ENCODE measurements around the gene ZEB1. TPM values are rescaled to one million over a fixed set of nuclear protein-coding genes. Genes with fewer than 3 reads are reported as not detected.

Gene ZEB1
- total and polyA plus RNA-seq, 2 of the 8 experiments (the other 6 are each of a cell fraction or from before 2014, with no cell fraction given) = 0.08 to 0.15 TPM

DNA sequence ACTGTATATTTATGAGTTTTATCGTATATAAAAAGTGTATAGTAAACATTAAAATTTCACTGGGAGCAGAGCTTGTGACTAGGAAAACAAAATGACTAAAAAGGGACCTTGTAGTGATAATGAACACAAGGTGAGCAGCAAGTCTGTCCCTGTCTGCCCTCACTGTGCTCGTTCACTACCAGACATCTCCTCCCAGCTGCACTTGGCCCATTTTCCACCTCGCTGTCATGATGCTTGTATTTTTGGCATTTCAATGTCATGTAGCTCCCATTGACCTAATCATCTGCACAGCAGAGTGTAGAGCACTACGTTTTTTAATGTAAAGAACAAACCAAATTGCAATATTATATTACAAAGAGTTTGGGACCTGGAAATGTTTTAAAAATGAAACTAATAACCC, 207.2 kb downstream of the ZEB1 start:
- FAIRE-seq (no peak), DNase-seq (ENCODE audit: low read depth in 1 of 2, low spot score in 2 of 2) (no peak)
- Histone ChIP-seq H3K9me3 (ENCODE audit: insufficient read depth in 2 of 2, low read depth in 1 of 2, low read length in 1 of 2) (no peaks in the 10 kb centered on the region), H2BK12ac (ENCODE audit: low read depth, low read length) (no peak overlapping the region), H3K4me2 (ENCODE audit: insufficient read depth in 1 of 2, low read depth in 2 of 2, low read length in 2 of 2) (no peak overlapping the region), H2BK5ac (ENCODE audit: low read depth, low read length) (no peak overlapping the region), H2BK20ac (ENCODE audit: low read length) (no peak overlapping the region), H3K56ac (replicated peaks; ENCODE audit: insufficient read length, low read depth, low read length) (no peak overlapping the region), H3K27ac (ENCODE audit: low read depth, low read length) (no peak overlapping the region), H3K23me2 (ENCODE audit: low read depth, low read length) (no peaks in the 10 kb centered on the region), H3K9ac (replicated peaks in 1 of 4; ENCODE audit: extremely low read depth in 1 of 4, low read depth in 3 of 4, low read length in 3 of 4) (no peak overlapping the region), H3K4ac (replicated peaks; ENCODE audit: insufficient read length, low read depth, low read length) (no peak overlapping the region), H3K18ac (ENCODE audit: extremely low read depth, low read length) (no peak overlapping the region), H3K27me3 (replicated peaks in 1 of 4; ENCODE audit: control insufficient read depth in 3 of 4, extremely low read depth in 1 of 4, insufficient read depth in 3 of 4, low read length in 3 of 4) (peaks cover 0 to 1% (median 0%) of the 10 kb centered on the region in 4 experiments; a peak in 1 of 7 replicates), H4K5ac (ENCODE audit: insufficient read length, low read depth, low read length) (no peak overlapping the region), H2AK5ac (ENCODE audit: low read depth, low read length) (no peak overlapping the region), H3K4me3 (ENCODE audit: extremely low read depth in 1 of 4, insufficient read depth in 2 of 4, low read depth in 3 of 4, low read length in 4 of 4) (no peak overlapping the region), H4K8ac (ENCODE audit: extremely low read depth, insufficient read depth, low read length) (no peak overlapping the region), H3K23ac (ENCODE audit: insufficient read length) (no peak overlapping the region), H2BK15ac (ENCODE audit: low read length) (no peak overlapping the region), H4K20me1 (replicated peaks in 1 of 2; ENCODE audit: control insufficient read depth in 1 of 2, insufficient read depth in 2 of 2, low read length in 2 of 2) (no peaks in the 10 kb centered on the region), H3K79me1 (ENCODE audit: low read depth, low read length) (no peaks in the 10 kb centered on the region), H2AFZ (ENCODE audit: low read length) (no peak overlapping the region), H3K79me2 (ENCODE audit: control insufficient read depth in 1 of 2, insufficient read depth in 2 of 2, low read length in 2 of 2) (no peaks in the 10 kb centered on the region), H4K91ac (replicated peaks; ENCODE audit: insufficient read length, low read length) (no peak overlapping the region), H3K36me3 (ENCODE audit: control insufficient read depth in 2 of 4, insufficient read depth in 4 of 4, low read length in 3 of 4) (no peaks in the 10 kb centered on the region), H3K14ac (ENCODE audit: insufficient read length) (no peak overlapping the region), H3K4me1 (replicated peaks in 1 of 4; ENCODE audit: control insufficient read depth in 3 of 4, insufficient read depth in 4 of 4, low read length in 3 of 4) (peaks cover 0 to 2% (median 0%) of the 10 kb centered on the region in 4 experiments; a peak in 1 of 7 replicates), H2BK120ac (replicated peaks; ENCODE audit: low read depth, low read length) (no peak overlapping the region)
- ChIA-PET CTCF (ENCODE audit: partially characterized antibody) (no interaction called here), POLR2A (ENCODE audit: partially characterized antibody) (interaction anchor here (1.1 kb wide), 1 partner anchor 481 kb away, joined by 3 read pairs; no protein-coding TSS in a partner anchor)
- 93% methylated on average over 4 of the region's 4 CpGs; no CpG with 5 or more reads in 1 of the 2 experiments for WGBS, 2 experiments (ENCODE audit: extremely low coverage in 1 of 2, insufficient coverage in 1 of 2, insufficient read length in 1 of 2, insufficient replicate concordance in 2 of 2, low coverage in 1 of 2, low lambda C conversion rate in 2 of 2, missing lambda C conversion rate in 1 of 2)
- no peak for TF ChIP-seq BACH1 (IDR thresholded peaks at IDR 0.05; ENCODE audit: low read length)
- no peak for TF ChIP-seq TAF1 (IDR thresholded peaks at IDR 0.05; ENCODE audit: low read depth, low read length)
